Thymus (tissue), 11 donors: Measurements from ENCODE around the gene SLC22A3. TPM values are rescaled to one million over a fixed set of nuclear protein-coding genes. Genes with fewer than 3 reads are reported as not detected.
A peak's percentile ranks its signal among the peaks of the same experiment; 100 is the strongest.
"Not testable (repeated sequence)": the region's sequence is repeated elsewhere in the genome, so short reads cannot be mapped to it uniquely, and the experiment has no call there.

Experiments
- DNase-seq, 9 donors: peaks; one replicate each; pipeline ENCODE4 v3.0.0-alpha.2; 2013; ENCODE audit warnings: low spot score in 9 of 9, low read depth in 6 of 9, missing footprints in 1 of 9
- H3K27ac ChIP-seq, 2 donors: one replicate each; pipeline ENCODE4 v1.5.1; 2013; ENCODE audit warnings: control low read depth in 1 of 2, low read depth in 1 of 2, low read length in 1 of 2, mild to moderate bottlenecking in 1 of 2, moderate library complexity in 1 of 2
- H3K27me3 ChIP-seq, 2 donors: one replicate each; pipeline ENCODE4 v1.5.1; 2013; ENCODE audit warnings: low read length in 1 of 2; ENCODE audit not compliant: control insufficient read depth in 2 of 2, insufficient read depth in 1 of 2
- H3K36me3 ChIP-seq, 2 donors: one replicate each; pipeline ENCODE4 v1.5.1; 2013; ENCODE audit warnings: low read length in 1 of 2, mild to moderate bottlenecking in 1 of 2, moderate library complexity in 1 of 2; ENCODE audit not compliant: control insufficient read depth in 2 of 2, insufficient read depth in 2 of 2
- H3K4me1 ChIP-seq, 2 donors: one replicate each; pipeline ENCODE4 v1.5.1; 2013; ENCODE audit warnings: low read length in 2 of 2; ENCODE audit not compliant: control insufficient read depth in 2 of 2, insufficient read depth in 2 of 2
- H3K4me3 ChIP-seq, 2 donors: one replicate each; pipeline ENCODE4 v1.5.1; 2013; ENCODE audit warnings: low read length in 2 of 2, control low read depth in 1 of 2, mild to moderate bottlenecking in 1 of 2
- H3K9me3 ChIP-seq, 2 donors: one replicate each; pipeline ENCODE4 v1.5.1; 2013; ENCODE audit warnings: low read length in 1 of 2, mild to moderate bottlenecking in 1 of 2; ENCODE audit not compliant: control insufficient read depth in 2 of 2, insufficient read depth in 1 of 2
- WGBS: extraction: QIAGEN DNeasy Blood & Tissue Kit; methylation state at CpG from one replicate; pipeline ENCODE4 v1.1.7; 2013; 5-methylcytosine and 5-hydroxymethylcytosine counted together
- polyA plus RNA-seq: library from polyadenylated mRNA; stranded (reverse); fragments of 200-250 nt; gene quantifications from one replicate; pipeline ENCODE4 v1.2.3, GENCODE V29; 2013
- total RNA-seq: library from RNA; stranded (reverse); fragments of 120-200 nt; gene quantifications from one replicate; pipeline ENCODE4 v1.2.4, GENCODE V29; 2013
- donor health status: healthy.

SLC22A3 gene
- total and polyA plus RNA-seq, 2 donors = 0.28 to 1.4 TPM

GRCh38 chr6:160455081-160455480 lies 106.9 kb downstream of the SLC22A3 start:
- H3K27me3 ChIP-seq = peaks cover 0 to 14% of the 10 kb centered on the region in 2 donors
- no peaks in the 10 kb centered on the region for H3K9me3 ChIP-seq
- no peak overlapping the region for H3K27ac ChIP-seq
- H3K4me3 ChIP-seq = no peak overlapping the region
- no peaks in the 10 kb centered on the region for H3K4me1 ChIP-seq
- WGBS = 89% methylated on average over 6 of the region's 6 CpGs
- H3K36me3 ChIP-seq = no peaks in the 10 kb centered on the region
- DNase-seq = no peak

- 43% methylated on average over 11 of the region's 11 CpGs for WGBS
- H3K36me3 ChIP-seq = no peaks in the 10 kb centered on the region
- H3K27me3 ChIP-seq = peaks cover 0 to 15% of the 10 kb centered on the region in 2 donors
- H3K4me1 ChIP-seq = no peaks in the 10 kb centered on the region
- DNase-seq = peak; percentile 14 to 70 (median 38)
- no peaks in the 10 kb centered on the region for H3K9me3 ChIP-seq
- H3K27ac ChIP-seq = no peak overlapping the region
- H3K4me3 ChIP-seq = no peak overlapping the region
Observed at GRCh38 chr6:160455541-160456213, 107.5 kb downstream of the SLC22A3 start.

- Histone ChIP-seq H3K36me3 (no peaks in the 10 kb centered on the region), H3K27me3 (peaks cover 2 to 18% of the 10 kb centered on the region in 2 donors), H3K27ac (no peak overlapping the region), H3K4me1 (no peaks in the 10 kb centered on the region), H3K9me3 (no peaks in the 10 kb centered on the region), H3K4me3 (no peak overlapping the region)
- DNase-seq = no peak
- WGBS = 57% methylated on average over 3 of the region's 3 CpGs
Observed at GRCh38 chr6:160456214-160456546, 108.0 kb downstream of the SLC22A3 start.

DNA sequence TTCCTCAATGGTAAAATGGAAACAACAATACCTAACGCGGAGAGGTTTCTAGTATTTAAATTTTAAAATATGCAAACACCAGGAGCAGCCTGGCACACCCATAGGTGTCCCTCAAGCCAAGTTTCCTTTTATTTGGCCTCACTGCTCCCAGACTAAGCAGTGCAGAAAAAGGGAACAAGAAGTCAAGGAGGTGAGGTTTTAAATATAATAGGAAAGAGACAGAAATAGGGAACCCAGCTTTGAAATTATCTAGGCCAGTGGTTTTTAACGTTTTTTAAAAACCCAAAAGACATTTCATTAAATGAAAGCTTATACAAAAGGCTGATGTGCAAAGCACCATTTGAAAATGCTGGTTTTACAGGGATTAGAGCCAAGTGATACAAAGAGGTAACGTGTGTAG lies 109.6 kb downstream of the SLC22A3 start:
- Histone ChIP-seq H3K9me3 (no peaks in the 10 kb centered on the region), H3K27ac (no peak overlapping the region), H3K27me3 (peaks cover 3 to 18% of the 10 kb centered on the region in 2 donors), H3K4me1 (peaks cover 7 to 9% of the 10 kb centered on the region in 2 donors), H3K36me3 (no peaks in the 10 kb centered on the region), H3K4me3 (no peak overlapping the region)
- 35% methylated on average over 4 of the region's 4 CpGs for WGBS
- DNase-seq = no peak

GRCh38 chr6:160461641-160462040 lies 113.5 kb downstream of the SLC22A3 start:
- no peaks in the 10 kb centered on the region for H3K9me3 ChIP-seq
- WGBS = 84% methylated on average over 3 of the region's 3 CpGs
- peaks cover 11 to 13% of the 10 kb centered on the region in 2 donors for H3K4me1 ChIP-seq
- peaks cover 13 to 28% of the 10 kb centered on the region in 2 donors for H3K27me3 ChIP-seq
- no peak for DNase-seq
- H3K4me3 ChIP-seq = no peak overlapping the region
- H3K27ac ChIP-seq = no peak overlapping the region
- no peaks in the 10 kb centered on the region for H3K36me3 ChIP-seq

DNA sequence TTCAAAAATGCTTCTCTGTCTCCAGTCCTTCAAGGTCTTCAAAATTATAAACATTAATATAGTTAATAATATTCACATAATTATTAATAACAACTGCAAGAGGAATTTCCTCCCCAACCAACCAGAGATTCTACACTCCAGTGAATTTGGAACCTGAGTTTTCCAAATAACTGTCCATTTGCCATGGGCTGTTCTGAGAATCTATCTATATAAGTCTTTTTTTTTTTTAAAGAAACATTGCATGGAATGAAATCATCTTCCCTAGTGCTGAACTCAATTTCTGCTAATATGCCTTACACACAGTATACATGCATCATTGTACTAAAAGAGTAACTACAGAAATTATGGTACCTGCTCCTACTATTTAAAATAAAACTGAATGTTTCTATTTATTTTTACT lies 113.9 kb downstream of the SLC22A3 start:
- no peaks in the 10 kb centered on the region for H3K36me3 ChIP-seq
- H3K9me3 ChIP-seq = no peaks in the 10 kb centered on the region
- peaks cover 13 to 28% of the 10 kb centered on the region in 2 donors for H3K27me3 ChIP-seq
- H3K27ac ChIP-seq = no peak overlapping the region
- peaks cover 11 to 13% of the 10 kb centered on the region in 2 donors for H3K4me1 ChIP-seq
- no peak for DNase-seq
- no peak overlapping the region for H3K4me3 ChIP-seq

DNA sequence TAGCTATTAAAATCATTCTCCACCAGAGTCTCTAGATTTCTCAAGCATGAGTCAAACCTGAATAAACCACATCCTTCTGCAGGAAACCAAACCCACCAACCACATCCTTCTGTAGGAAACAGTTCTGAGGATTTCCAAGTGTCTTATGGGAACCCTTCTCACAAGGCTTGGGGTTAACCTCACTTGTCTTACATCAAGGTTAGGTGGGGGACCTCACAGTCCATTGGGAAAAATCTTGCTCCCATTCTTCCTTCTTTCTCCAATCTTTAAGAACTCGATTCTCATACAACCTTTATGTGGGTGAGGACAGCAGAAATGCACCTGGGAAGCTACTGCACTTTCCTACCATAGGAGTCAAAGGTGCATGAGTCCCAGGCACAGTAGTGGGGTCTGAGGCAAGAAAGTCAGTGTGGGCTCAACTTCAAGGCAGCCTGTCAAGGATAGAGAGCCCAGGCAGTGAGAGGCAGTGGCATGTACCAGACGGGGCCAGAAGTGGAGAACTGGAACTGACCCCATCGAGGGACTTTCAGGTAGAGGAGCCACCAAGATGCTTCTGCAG lies 114.5 kb downstream of the SLC22A3 start:
- peak; percentile 43 to 92 (median 72) for DNase-seq
- Histone ChIP-seq H3K4me3 (no peak overlapping the region), H3K27ac (no peak overlapping the region), H3K4me1 (peaks cover 11 to 13% of the 10 kb centered on the region in 2 donors), H3K36me3 (no peaks in the 10 kb centered on the region), H3K9me3 (no peaks in the 10 kb centered on the region), H3K27me3 (peaks cover 15 to 30% of the 10 kb centered on the region in 2 donors)
- WGBS = 17% methylated on average over 3 of the region's 3 CpGs

GRCh38 chr6:160464744-160465143 lies 116.6 kb downstream of the SLC22A3 start:
- WGBS = 91% methylated on average over 3 of the region's 3 CpGs
- Histone ChIP-seq H3K36me3 (no peaks in the 10 kb centered on the region), H3K4me1 (peaks cover 11 to 13% of the 10 kb centered on the region in 2 donors), H3K27me3 (peaks cover 15 to 26% of the 10 kb centered on the region in 2 donors), H3K4me3 (no peak overlapping the region), H3K9me3 (no peaks in the 10 kb centered on the region), H3K27ac (no peak overlapping the region)
- no peak for DNase-seq

GRCh38 chr6:160467261-160467871 lies 119.2 kb downstream of the SLC22A3 start:
- H3K27me3 ChIP-seq = peaks cover 12 to 19% of the 10 kb centered on the region in 2 donors
- not testable (repeated sequence) for DNase-seq, H3K4me3 ChIP-seq, H3K27ac ChIP-seq, H3K9me3 ChIP-seq, H3K36me3 ChIP-seq, H3K4me1 ChIP-seq
- WGBS = 88% methylated on average over 14 of the region's 14 CpGs
